NT2/D1 (cell line): ENCODE results near the gene CTIF.

Source experiments
- YY1 ChIP-seq: IDR thresholded peaks from 2 replicates; pipeline ENCODE4 v1.6.1; 2011; ENCODE audit not compliant: insufficient read length, insufficient read depth
- ZNF274 ChIP-seq: IDR thresholded peaks from 2 replicates; pipeline ENCODE4 v1.6.1; 2011; ENCODE audit warnings: mild to moderate bottlenecking, low read depth, low read length

- TF ChIP-seq ZNF274 (no peak), YY1 (no peak)
Measured at GRCh38 chr18:48741866-48742265, 203.0 kb downstream of the CTIF start.
